ENCODE results near the gene BABAM2.

BABAM2 gene

GRCh38 chr2:28347193-28347592 lies 456.7 kb downstream of the BABAM2 start:
- TF ChIP-seq, protein P1, sequence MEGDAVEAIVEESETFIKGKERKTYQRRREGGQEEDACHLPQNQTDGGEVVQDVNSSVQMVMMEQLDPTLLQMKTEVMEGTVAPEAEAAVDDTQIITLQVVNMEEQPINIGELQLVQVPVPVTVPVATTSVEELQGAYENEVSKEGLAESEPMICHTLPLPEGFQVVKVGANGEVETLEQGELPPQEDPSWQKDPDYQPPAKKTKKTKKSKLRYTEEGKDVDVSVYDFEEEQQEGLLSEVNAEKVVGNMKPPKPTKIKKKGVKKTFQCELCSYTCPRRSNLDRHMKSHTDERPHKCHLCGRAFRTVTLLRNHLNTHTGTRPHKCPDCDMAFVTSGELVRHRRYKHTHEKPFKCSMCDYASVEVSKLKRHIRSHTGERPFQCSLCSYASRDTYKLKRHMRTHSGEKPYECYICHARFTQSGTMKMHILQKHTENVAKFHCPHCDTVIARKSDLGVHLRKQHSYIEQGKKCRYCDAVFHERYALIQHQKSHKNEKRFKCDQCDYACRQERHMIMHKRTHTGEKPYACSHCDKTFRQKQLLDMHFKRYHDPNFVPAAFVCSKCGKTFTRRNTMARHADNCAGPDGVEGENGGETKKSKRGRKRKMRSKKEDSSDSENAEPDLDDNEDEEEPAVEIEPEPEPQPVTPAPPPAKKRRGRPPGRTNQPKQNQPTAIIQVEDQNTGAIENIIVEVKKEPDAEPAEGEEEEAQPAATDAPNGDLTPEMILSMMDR (conservative IDR thresholded peaks at IDR 0.05; ENCODE audit: low read depth, low read length): no peak
- H3K4me3 ChIP-seq (ENCODE audit: low read depth, low read length): no peak overlapping the region
- no peak for DNase-seq (ENCODE audit: low read depth)

DNA sequence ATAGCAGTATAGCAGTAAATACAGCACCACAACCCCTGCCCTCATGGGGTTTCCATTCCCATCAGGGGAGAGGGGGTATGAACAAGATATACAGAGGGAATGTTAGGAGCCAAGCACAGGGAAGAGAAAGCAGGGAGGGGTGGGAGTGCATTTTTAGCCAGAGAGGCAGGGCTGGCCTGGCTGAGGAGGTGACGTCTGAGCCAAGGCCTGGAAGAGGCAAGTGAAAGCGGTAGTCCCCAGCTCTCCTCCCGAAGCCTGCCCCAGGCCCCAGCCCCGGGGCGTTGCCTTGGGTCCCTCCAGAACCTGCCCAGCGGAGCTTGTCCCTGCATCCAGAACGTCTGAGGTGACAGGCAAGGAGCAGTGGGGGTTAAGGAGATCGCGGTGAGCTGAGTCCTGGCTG lies 457.1 kb downstream of the BABAM2 start:
- TF ChIP-seq, protein P1 (conservative IDR thresholded peaks at IDR 0.05; ENCODE audit: low read depth, low read length): no peak
- H3K4me3 ChIP-seq (ENCODE audit: low read depth, low read length): no peak overlapping the region
- no peak for DNase-seq (ENCODE audit: low read depth)

DNA sequence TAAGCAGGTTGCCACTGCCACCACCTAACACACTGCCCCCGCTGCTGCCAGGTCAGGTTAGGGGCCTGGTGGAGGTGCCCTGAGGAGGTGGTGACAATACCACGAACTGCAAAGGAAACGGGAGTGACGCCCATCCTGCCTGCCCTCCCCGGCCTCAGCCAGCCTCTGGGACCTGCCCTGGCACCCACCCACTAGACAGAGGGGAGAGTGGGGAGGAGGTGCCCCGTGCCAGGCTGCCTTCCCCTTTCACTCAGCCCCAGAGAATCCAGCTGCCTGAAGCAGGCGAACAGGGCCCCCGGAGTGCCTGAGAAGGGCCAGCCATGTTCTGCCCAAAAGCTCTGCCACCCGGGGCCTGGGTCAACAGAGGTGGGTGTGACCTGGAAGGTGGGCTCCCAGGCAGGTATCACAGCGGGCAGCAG lies 457.6 kb downstream of the BABAM2 start:
- no peak for DNase-seq (ENCODE audit: low read depth)
- TF ChIP-seq, protein P1 (conservative IDR thresholded peaks at IDR 0.05; ENCODE audit: low read depth, low read length): no peak
- no peak overlapping the region for H3K4me3 ChIP-seq (ENCODE audit: low read depth, low read length)

DNA sequence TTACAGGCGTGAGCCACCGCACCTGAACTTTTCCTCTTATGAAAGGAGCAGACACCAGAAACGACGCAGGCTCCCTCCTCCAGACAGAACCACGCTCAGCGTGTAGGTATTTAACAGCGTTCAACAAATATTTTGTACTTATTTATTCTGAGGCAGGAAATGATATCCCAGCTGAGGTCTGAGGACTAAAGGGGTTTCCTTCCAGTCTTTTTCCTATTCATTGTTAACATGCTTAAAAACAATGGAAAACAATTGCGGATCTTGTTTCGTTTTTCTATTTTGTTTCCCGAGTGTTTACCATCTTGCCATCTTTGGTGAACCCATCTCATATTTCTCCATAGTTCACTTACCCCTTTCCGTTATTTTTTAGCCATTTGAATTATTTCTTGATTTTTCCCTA lies 458.4 kb downstream of the BABAM2 start:
- DNase-seq (ENCODE audit: low read depth): no peak
- TF ChIP-seq, protein P1 (conservative IDR thresholded peaks at IDR 0.05; ENCODE audit: low read depth, low read length): no peak

DNA sequence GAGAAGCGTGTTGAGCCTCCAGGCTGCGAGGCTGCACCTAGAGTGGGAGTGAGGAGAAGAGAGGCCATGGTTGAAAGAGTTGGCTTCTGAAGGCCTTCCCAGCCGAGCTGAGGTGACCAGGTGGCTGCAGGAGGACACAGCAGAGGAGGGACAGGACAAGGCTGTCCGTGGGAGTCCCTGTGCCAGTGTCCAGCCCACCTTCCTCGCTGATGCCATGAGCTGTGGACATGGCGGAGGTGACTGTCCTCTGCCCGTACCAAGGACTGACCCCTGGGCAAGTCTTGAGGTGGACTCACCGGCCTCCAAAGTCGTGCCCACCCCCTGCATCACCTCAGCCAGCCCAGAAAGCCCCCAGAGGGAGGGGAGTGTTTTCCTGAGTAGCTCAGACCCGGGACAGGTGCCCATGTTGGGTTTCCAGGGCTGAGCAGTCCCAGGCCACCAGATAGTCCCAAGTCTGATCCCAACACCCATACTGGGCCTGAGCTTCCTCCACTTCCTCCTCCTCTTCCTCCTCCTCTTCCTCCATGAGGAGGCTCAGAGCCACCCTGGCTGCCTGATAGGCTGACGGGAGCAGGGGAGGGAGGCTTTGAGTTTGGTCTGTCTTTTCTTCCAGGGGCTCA lies 459.1 kb downstream of the BABAM2 start:
- DNase-seq (ENCODE audit: low read depth): no peak
- TF ChIP-seq, protein P1 (conservative IDR thresholded peaks at IDR 0.05; ENCODE audit: low read depth, low read length): no peak
- H3K4me3 ChIP-seq (ENCODE audit: low read depth, low read length): no peak overlapping the region

More for the DNA sequence above, 458.4 kb downstream of the BABAM2 start:
- no peak overlapping the region for H3K4me3 ChIP-seq (ENCODE audit: low read depth, low read length)

DNA sequence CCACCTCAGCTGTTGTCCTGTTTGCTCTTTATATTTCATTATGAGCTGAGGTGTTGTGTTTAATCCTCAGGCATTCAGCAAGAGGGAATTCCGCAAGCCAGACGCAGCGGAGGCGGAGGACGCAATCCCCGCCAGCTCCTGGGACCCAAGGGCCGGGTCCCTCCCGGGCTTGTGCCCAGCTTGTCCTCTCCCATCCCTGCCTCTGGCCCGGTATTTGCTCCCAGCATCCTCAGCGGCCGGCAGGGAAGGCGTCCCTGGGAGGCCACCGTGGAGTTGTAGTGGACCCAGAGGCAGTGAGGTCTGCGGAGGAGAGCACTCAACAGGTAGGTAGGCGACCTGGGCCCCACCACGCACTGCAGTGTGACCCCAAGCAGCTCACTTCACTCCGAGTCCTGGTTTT lies 459.7 kb downstream of the BABAM2 start:
- no peak for DNase-seq (ENCODE audit: low read depth)
- TF ChIP-seq, protein P1 (conservative IDR thresholded peaks at IDR 0.05; ENCODE audit: low read depth, low read length): no peak
- no peak overlapping the region for H3K4me3 ChIP-seq (ENCODE audit: low read depth, low read length)

DNA sequence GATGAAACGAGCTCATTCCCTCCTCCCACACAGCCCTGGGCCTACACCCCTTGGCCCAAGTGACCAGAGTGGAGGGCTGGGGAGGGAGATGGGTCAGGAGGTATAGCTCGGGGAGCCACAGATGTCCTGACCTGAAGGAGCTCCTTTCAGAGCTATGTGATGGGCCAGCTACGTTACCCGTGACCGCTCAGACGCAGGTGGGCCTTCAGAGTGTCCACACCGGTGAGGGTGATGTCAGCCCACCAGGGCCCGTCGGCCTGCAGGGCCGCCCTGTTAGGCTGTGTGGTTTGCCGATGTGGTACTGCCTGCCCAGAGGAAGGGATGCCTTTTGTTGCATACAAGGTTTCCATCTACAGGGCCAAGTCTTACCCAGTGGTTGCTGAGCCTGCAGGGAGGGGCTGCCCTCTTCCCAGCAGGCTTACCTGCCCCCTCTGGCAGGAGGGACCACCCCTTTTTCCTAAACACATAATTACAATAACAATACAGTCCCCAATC lies 460.3 kb downstream of the BABAM2 start:
- no peak for DNase-seq (ENCODE audit: low read depth)
- no peak overlapping the region for H3K4me3 ChIP-seq (ENCODE audit: low read depth, low read length)
- TF ChIP-seq, protein P1 (conservative IDR thresholded peaks at IDR 0.05; ENCODE audit: low read depth, low read length): no peak
